Measurements from ENCODE around the gene SOCS2. TPM values are rescaled to one million over a fixed set of nuclear protein-coding genes. Genes with fewer than 3 reads are reported as not detected.

The SOCS2 gene
- total and polyA plus RNA-seq, 2 of the 8 experiments (the other 6 are each of a cell fraction or from before 2014, with no cell fraction given), result 14.5 to 18.0 TPM

DNA sequence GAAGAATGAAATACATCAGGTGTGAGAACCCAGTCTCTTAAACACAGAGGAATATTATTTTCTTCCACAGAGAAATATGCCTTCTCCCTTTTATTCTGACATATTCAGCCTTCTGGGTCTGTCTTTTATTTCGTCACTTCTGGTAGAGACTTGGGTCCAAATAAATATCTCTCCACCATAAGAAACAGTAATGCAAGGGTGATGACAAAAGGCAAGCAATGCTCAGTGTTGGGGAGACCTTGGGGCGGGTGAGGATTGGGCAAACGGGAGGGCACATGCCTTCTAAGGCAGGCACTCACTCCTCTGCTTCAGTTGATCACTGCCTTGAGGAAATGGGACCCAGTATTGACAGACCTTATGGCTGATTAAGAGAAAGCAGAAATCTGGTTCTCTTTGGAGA is 6.7 kb upstream of the SOCS2 start (continued):
- TF ChIP-seq PHF8 (conservative IDR thresholded peaks at IDR 0.05; ENCODE audit: low read depth, low read length) (no peak), SP1 (IDR thresholded peaks at IDR 0.05; ENCODE audit: low read depth, low read length) (no peak), TEAD4 (IDR thresholded peaks at IDR 0.05; ENCODE audit: low read depth, low read length) (no peak), ASH2L (IDR thresholded peaks at IDR 0.05; ENCODE audit: low read length) (no peak), TAF1 (IDR thresholded peaks at IDR 0.05; ENCODE audit: low read depth, low read length) (no peak), BCL11A (IDR thresholded peaks at IDR 0.05; ENCODE audit: low read depth in 2 of 2, low read length in 2 of 2) (no peak)
